ENCODE results near the gene GPI. TPM values are rescaled to one million over a fixed set of nuclear protein-coding genes. Genes with fewer than 3 reads are reported as not detected.
A peak's percentile ranks its signal among the peaks of the same experiment; 100 is the strongest.

GPI gene
- total and polyA plus RNA-seq, 2 of the 13 experiments (the other 11 are each of a cell fraction or from before 2014, with no cell fraction given): 147 to 167 TPM

DNA sequence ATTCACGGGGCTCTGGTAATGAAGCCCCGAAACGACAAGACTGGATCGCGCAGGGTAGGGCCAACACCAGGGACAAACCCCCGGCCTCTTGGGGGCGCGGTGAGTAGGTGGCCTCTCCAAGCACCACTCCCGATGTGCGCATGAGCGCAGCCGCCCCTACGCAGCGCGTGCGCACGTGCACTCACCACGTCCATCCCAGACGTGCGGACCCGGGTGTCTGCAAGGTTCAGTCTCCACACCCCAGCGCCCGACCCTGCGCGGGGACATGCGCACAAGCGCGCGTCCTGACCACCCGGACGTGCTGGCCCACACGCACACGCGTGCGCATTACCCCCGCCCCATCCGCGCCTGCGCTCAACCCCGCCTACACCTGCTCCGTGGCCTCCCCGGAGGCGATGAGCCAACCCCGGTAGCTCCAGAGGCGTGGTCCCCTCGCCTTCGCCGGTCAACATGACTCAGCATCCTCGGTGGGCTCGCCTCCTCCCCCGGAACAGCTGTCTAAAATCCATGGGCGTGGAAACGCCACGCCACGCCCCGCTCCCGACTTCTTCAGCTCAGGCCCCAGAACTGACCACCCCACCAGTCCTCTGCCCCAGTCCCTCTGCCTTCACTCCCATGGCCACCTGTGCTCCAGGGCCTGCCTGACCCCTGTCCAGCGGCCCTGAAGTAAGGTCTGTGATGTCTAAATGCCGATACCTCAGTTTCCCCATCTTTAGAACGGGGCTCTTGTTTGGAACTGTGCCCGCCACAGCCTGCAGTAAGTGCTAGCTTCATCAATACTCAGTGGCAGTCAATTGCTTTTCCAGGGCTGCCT, 5.6 kb upstream of the GPI start (continued):
- TF ChIP-seq SOX6 (IDR thresholded peaks at IDR 0.05): no peak
- TF ChIP-seq SOX6 (CRISPR knock-in tag; IDR thresholded peaks at IDR 0.05): peak; percentile 80
- no peak for TF ChIP-seq NRL (CRISPR knock-in tag; IDR thresholded peaks at IDR 0.05; ENCODE audit: borderline replicate concordance)
- TF ChIP-seq ZNF556 (CRISPR knock-in tag; IDR thresholded peaks at IDR 0.05; ENCODE audit: borderline replicate concordance): peak; percentile 58; the same call in 1 of the 2 replicates
- TF ChIP-seq FOXK1 (CRISPR knock-in tag; IDR thresholded peaks at IDR 0.05; ENCODE audit: borderline replicate concordance, low read depth): peak; percentile 42; the same call in 1 of the 2 replicates
- TF ChIP-seq HMG20B (CRISPR knock-in tag; conservative IDR thresholded peaks at IDR 0.05): 0 out of 2 replicates have a peak, but pooled peaks have one; percentile 30
- TF ChIP-seq, protein P1, sequence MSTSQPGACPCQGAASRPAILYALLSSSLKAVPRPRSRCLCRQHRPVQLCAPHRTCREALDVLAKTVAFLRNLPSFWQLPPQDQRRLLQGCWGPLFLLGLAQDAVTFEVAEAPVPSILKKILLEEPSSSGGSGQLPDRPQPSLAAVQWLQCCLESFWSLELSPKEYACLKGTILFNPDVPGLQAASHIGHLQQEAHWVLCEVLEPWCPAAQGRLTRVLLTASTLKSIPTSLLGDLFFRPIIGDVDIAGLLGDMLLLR (CRISPR knock-in tag; IDR thresholded peaks at IDR 0.05): peak; percentile 11; the same call in 1 of the 2 replicates
- TF ChIP-seq RORA (CRISPR knock-in tag; IDR thresholded peaks at IDR 0.05): no peak
- TF ChIP-seq, protein P2, sequence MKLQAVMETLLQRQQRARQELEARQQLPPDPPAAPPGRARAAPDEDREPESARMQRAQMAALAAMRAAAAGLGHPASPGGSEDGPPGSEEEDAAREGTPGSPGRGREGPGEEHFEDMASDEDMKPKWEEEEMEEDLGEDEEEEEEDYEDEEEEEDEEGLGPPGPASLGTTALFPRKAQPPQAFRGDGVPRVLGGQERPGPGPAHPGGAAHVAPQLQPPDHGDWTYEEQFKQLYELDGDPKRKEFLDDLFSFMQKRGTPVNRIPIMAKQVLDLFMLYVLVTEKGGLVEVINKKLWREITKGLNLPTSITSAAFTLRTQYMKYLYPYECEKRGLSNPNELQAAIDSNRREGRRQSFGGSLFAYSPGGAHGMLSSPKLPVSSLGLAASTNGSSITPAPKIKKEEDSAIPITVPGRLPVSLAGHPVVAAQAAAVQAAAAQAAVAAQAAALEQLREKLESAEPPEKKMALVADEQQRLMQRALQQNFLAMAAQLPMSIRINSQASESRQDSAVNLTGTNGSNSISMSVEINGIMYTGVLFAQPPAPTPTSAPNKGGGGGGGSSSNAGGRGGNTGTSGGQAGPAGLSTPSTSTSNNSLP (IDR thresholded peaks at IDR 0.05; ENCODE audit: low read depth, low read length): no peak
- TF ChIP-seq JUNB (CRISPR knock-in tag; IDR thresholded peaks at IDR 0.05; ENCODE audit: borderline replicate concordance): no peak
- TF ChIP-seq, protein P3, sequence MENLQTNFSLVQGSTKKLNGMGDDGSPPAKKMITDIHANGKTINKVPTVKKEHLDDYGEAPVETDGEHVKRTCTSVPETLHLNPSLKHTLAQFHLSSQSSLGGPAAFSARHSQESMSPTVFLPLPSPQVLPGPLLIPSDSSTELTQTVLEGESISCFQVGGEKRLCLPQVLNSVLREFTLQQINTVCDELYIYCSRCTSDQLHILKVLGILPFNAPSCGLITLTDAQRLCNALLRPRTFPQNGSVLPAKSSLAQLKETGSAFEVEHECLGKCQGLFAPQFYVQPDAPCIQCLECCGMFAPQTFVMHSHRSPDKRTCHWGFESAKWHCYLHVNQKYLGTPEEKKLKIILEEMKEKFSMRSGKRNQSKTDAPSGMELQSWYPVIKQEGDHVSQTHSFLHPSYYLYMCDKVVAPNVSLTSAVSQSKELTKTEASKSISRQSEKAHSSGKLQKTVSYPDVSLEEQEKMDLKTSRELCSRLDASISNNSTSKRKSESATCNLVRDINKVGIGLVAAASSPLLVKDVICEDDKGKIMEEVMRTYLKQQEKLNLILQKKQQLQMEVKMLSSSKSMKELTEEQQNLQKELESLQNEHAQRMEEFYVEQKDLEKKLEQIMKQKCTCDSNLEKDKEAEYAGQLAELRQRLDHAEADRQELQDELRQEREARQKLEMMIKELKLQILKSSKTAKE (CRISPR knock-in tag; IDR thresholded peaks at IDR 0.05; ENCODE audit: borderline replicate concordance): no peak
- peak; percentile 98; the same call in 1 of the 2 replicates for TF ChIP-seq ARNT2 (CRISPR knock-in tag; IDR thresholded peaks at IDR 0.05; ENCODE audit: low read depth)
- TF ChIP-seq, protein P4, sequence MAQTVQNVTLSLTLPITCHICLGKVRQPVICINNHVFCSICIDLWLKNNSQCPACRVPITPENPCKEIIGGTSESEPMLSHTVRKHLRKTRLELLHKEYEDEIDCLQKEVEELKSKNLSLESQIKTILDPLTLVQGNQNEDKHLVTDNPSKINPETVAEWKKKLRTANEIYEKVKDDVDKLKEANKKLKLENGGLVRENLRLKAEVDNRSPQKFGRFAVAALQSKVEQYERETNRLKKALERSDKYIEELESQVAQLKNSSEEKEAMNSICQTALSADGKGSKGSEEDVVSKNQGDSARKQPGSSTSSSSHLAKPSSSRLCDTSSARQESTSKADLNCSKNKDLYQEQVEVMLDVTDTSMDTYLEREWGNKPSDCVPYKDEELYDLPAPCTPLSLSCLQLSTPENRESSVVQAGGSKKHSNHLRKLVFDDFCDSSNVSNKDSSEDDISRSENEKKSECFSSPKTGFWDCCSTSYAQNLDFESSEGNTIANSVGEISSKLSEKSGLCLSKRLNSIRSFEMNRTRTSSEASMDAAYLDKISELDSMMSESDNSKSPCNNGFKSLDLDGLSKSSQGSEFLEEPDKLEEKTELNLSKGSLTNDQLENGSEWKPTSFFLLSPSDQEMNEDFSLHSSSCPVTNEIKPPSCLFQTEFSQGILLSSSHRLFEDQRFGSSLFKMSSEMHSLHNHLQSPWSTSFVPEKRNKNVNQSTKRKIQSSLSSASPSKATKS (CRISPR knock-in tag; IDR thresholded peaks at IDR 0.05): no peak
- no peak for TF ChIP-seq GPN1 (CRISPR knock-in tag; IDR thresholded peaks at IDR 0.05; ENCODE audit: borderline replicate concordance)
- TF ChIP-seq DNMT3B (CRISPR knock-in tag; conservative IDR thresholded peaks at IDR 0.05): no peak
- peak; percentile 98 for TF ChIP-seq TBX2 (CRISPR knock-in tag; IDR thresholded peaks at IDR 0.05; ENCODE audit: borderline replicate concordance)
- TF ChIP-seq MED8 (CRISPR knock-in tag; IDR thresholded peaks at IDR 0.05; ENCODE audit: insufficient replicate concordance): peak; percentile 35
- peak; percentile 50; the same call in 1 of the 2 replicates for TF ChIP-seq ZMAT3 (CRISPR knock-in tag; conservative IDR thresholded peaks at IDR 0.05)
- TF ChIP-seq POLR2G (IDR thresholded peaks at IDR 0.05; ENCODE audit: low read depth, low read length): peak; percentile 80
- 0 out of 2 replicates have a peak, but pooled peaks have one; percentile 26 for TF ChIP-seq ZBTB20 (CRISPR knock-in tag; IDR thresholded peaks at IDR 0.05; ENCODE audit: borderline replicate concordance, low read depth)
- peak; percentile 77 for TF ChIP-seq ZFY (CRISPR knock-in tag; IDR thresholded peaks at IDR 0.05)
- TF ChIP-seq ZNF354B (CRISPR knock-in tag; IDR thresholded peaks at IDR 0.05): no peak
- TF ChIP-seq SAFB2 (CRISPR knock-in tag; IDR thresholded peaks at IDR 0.05; ENCODE audit: borderline replicate concordance, low read depth): peak; percentile 30; the same call in 1 of the 2 replicates
